Left ventricle myocardium inferior (tissue), 1 donor: ENCODE results near the gene ARHGAP32. TPM values are rescaled to one million over a fixed set of nuclear protein-coding genes. Genes with fewer than 3 reads are reported as not detected.

Experiments used
- DNase-seq: peaks from one replicate; pipeline ENCODE4 v3.0.0-alpha.2; 2020
- H3K27ac ChIP-seq: fragments of 200-600 bp; replicated peaks from 2 replicates; pipeline ENCODE4 v1.8.0; 2021
- H3K27me3 ChIP-seq: fragments of 200-600 bp; 2 replicates; pipeline ENCODE4 v1.8.0; 2021; ENCODE audit warnings: low read depth
- H3K36me3 ChIP-seq: fragments of 200-600 bp; 2 replicates; pipeline ENCODE4 v1.8.0; 2021
- H3K4me1 ChIP-seq: fragments of 200-600 bp; 2 replicates; pipeline ENCODE4 v1.8.0; 2021
- H3K4me3 ChIP-seq: fragments of 200-600 bp; 2 replicates; pipeline ENCODE4 v1.8.0; 2021; ENCODE audit warnings: mild to moderate bottlenecking, moderate library complexity
- H3K9me3 ChIP-seq: fragments of 200-600 bp; replicated peaks from 2 replicates; pipeline ENCODE4 v1.8.0; 2021
- intact Hi-C: fragments of 100-400 bp; cut with micrococcal nuclease; formaldehyde crosslinking; loops from one replicate; pipeline ENCODE4 v1.11.0; 2022
- total RNA-seq: library from RNA; stranded (reverse); fragmentation: NEBNext Ultra II Directional; extraction: Animal tissue kit (Norgen Biotek cat#: 25700); gene quantifications from one replicate; pipeline ENCODE4 v1.2.1, GENCODE V29; 2021
- TF ChIP-seq, protein P1 (sequence below): fragments of 200-600 bp; IDR thresholded peaks from 2 replicates; pipeline ENCODE4 v1.8.0; 2021; ENCODE audit warnings: antibody characterized with exemption, mild to moderate bottlenecking, borderline replicate concordance
- donor health status: DM: no; HTN: yes; CAD: no; lungs with severe emphysema.

ARHGAP32 gene
- total RNA-seq, 1 donor from 2014 or later, result 5.3 TPM

DNA sequence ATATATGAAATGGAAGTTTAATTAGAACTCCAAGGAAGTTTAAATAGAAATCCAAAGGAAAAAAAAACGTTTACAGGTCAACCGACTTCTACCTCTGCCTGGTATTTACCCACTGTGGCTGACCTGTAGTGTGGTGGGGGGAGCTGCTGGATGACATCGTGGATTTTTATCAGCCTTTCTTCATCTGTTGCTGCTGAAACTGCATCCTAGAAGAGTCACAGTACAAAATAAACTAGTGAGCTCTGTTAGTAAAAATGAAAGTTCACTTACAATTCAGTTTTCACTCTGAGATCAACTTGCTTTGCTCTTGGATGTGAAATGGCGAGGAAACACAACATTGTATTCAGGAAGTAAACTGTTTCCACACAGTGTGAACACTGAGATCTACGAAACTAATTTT is 206.2 kb downstream of the ARHGAP32 start:
- TF ChIP-seq, protein P1, sequence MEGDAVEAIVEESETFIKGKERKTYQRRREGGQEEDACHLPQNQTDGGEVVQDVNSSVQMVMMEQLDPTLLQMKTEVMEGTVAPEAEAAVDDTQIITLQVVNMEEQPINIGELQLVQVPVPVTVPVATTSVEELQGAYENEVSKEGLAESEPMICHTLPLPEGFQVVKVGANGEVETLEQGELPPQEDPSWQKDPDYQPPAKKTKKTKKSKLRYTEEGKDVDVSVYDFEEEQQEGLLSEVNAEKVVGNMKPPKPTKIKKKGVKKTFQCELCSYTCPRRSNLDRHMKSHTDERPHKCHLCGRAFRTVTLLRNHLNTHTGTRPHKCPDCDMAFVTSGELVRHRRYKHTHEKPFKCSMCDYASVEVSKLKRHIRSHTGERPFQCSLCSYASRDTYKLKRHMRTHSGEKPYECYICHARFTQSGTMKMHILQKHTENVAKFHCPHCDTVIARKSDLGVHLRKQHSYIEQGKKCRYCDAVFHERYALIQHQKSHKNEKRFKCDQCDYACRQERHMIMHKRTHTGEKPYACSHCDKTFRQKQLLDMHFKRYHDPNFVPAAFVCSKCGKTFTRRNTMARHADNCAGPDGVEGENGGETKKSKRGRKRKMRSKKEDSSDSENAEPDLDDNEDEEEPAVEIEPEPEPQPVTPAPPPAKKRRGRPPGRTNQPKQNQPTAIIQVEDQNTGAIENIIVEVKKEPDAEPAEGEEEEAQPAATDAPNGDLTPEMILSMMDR, result no peak
- DNase-seq, result no peak
- Histone ChIP-seq H3K4me3 (no peak overlapping the region), H3K9me3 (peaks cover 6% of the 10 kb centered on the region), H3K27ac (no peak overlapping the region), H3K36me3 (peaks cover 16% of the 10 kb centered on the region), H3K4me1 (no peaks in the 10 kb centered on the region), H3K27me3 (no peaks in the 10 kb centered on the region)
- intact Hi-C loops, result no loop called here

DNA sequence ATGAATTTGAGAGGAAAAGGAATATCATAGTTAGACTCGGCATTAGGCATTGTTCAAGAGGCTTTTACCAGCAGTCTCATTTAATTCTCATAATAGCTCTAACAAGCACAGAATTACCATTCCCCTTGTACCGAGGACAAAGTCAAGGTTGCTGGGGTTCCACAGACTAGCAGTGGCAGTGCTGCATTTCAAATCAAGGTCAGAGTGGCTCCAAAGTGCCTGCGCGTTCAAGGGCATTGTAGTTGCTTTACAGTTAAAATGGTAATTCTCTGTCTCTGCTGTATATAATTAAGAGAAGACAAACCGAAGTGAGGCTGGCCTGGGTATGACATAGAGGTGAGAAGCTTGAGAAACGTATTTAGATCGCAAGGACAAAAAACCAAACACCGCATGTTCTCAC is 209.1 kb downstream of the ARHGAP32 start:
- intact Hi-C loops, result no loop called here
- Histone ChIP-seq H3K36me3 (peaks cover 27% of the 10 kb centered on the region), H3K27ac (no peak overlapping the region), H3K4me1 (no peaks in the 10 kb centered on the region), H3K9me3 (no peaks in the 10 kb centered on the region), H3K27me3 (no peaks in the 10 kb centered on the region), H3K4me3 (no peak overlapping the region)
- TF ChIP-seq, protein P1, result no peak
- no peak for DNase-seq

DNA sequence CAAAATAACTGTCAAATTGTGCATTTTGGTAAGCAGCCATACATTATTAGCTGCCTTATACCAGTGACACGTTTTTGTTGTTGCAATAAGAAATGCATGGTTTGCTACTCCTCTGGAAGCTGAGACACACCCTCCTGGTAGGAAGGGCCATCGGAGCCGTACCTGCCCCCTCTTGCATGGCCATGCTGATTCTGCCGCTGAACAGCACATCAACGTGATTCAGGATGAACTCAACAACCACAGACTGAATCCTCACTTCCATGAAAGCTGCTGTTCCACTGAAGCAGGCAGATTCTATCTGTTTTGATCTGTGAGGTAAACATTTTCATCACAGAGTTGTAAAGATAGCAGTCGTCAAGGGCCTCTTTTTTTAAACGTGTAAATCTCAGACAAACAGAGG is 210.9 kb downstream of the ARHGAP32 start:
- Histone ChIP-seq H3K4me3 (no peak overlapping the region), H3K36me3 (peaks cover 35% of the 10 kb centered on the region), H3K9me3 (no peaks in the 10 kb centered on the region), H3K27me3 (no peaks in the 10 kb centered on the region), H3K4me1 (no peaks in the 10 kb centered on the region), H3K27ac (no peak overlapping the region)
- TF ChIP-seq, protein P1, result no peak
- intact Hi-C loops, result no loop called here
- no peak for DNase-seq

GRCh38 chr11:128970598-128971190 is 221.4 kb downstream of the ARHGAP32 start:
- no peaks in the 10 kb centered on the region for H3K9me3 ChIP-seq
- H3K27me3 ChIP-seq, result no peaks in the 10 kb centered on the region
- no peak overlapping the region for H3K27ac ChIP-seq
- TF ChIP-seq, protein P1, result no peak
- no peak overlapping the region for H3K4me3 ChIP-seq
- no peak for DNase-seq
- peaks cover 59% of the 10 kb centered on the region for H3K36me3 ChIP-seq
- intact Hi-C loops, result no loop called here
- peaks cover 5% of the 10 kb centered on the region for H3K4me1 ChIP-seq

- no peak overlapping the region for H3K27ac ChIP-seq
- H3K4me1 ChIP-seq, result peaks cover 5% of the 10 kb centered on the region
- no peaks in the 10 kb centered on the region for H3K9me3 ChIP-seq
- H3K36me3 ChIP-seq, result peaks cover 50% of the 10 kb centered on the region
- TF ChIP-seq, protein P1, result no peak
- H3K4me3 ChIP-seq, result no peak overlapping the region
- no peaks in the 10 kb centered on the region for H3K27me3 ChIP-seq
- DNase-seq, result no peak
- intact Hi-C loops, result no loop called here
Measured at GRCh38 chr11:128968916-128969315, 223.2 kb downstream of the ARHGAP32 start.

DNA sequence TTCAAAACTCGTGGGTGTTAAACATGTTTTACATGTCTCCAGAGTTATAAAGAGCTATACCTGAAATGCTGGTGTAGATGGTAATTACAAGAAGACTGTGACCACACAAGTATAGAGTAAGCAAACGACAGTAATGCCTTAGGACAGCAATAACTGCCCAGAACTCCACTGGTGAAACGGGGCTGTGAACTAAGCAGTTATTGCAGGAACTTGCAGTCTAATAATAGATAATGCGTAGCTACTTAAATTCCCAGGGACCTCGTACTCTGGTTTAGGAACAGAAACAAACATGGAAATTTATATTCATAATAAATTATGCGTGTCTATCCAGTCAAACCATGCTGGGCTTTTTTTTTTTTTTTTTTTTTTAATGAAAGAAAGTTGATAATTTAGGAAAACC is 224.5 kb downstream of the ARHGAP32 start:
- Histone ChIP-seq H3K9me3 (no peaks in the 10 kb centered on the region), H3K36me3 (peaks cover 36% of the 10 kb centered on the region), H3K4me1 (peaks cover 5% of the 10 kb centered on the region), H3K4me3 (no peak overlapping the region), H3K27ac (no peak overlapping the region), H3K27me3 (no peaks in the 10 kb centered on the region)
- no peak for DNase-seq
- TF ChIP-seq, protein P1, result no peak
- intact Hi-C loops, result no loop called here
